ENCODE data around the gene SKAP2.

The SKAP2 gene

DNA sequence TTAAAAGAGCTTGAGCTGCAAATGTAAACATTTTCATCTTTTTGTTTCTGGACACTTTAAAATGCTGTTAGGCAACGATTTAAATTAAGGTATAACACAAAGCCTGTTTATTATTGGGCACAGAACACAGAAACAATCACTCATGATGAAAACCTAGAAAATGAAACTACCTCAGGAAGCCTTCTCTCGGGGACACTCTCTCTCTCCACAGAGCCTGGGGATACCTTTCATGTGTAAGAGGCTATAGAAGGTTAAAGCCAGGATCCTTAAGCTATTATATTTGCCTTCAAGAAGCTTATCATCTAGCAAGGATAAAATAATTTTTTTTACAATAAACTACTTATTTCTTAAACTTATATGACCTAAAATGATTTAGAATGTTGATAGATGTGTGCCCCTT lies 194.1 kb downstream of the SKAP2 start:
- no peaks in the 10 kb centered on the region for H3K4me1 ChIP-seq
- TF ChIP-seq, protein P1, sequence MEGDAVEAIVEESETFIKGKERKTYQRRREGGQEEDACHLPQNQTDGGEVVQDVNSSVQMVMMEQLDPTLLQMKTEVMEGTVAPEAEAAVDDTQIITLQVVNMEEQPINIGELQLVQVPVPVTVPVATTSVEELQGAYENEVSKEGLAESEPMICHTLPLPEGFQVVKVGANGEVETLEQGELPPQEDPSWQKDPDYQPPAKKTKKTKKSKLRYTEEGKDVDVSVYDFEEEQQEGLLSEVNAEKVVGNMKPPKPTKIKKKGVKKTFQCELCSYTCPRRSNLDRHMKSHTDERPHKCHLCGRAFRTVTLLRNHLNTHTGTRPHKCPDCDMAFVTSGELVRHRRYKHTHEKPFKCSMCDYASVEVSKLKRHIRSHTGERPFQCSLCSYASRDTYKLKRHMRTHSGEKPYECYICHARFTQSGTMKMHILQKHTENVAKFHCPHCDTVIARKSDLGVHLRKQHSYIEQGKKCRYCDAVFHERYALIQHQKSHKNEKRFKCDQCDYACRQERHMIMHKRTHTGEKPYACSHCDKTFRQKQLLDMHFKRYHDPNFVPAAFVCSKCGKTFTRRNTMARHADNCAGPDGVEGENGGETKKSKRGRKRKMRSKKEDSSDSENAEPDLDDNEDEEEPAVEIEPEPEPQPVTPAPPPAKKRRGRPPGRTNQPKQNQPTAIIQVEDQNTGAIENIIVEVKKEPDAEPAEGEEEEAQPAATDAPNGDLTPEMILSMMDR (IDR thresholded peaks at IDR 0.05; ENCODE audit: low read depth, low read length) = no peak
- peaks cover 45% of the 10 kb centered on the region for H3K27me3 ChIP-seq
- no peaks in the 10 kb centered on the region for H3K36me3 ChIP-seq
- no peak overlapping the region for H3K4me3 ChIP-seq (ENCODE audit: low read depth, low read length)
- H3K9me3 ChIP-seq = no peaks in the 10 kb centered on the region
- no peak for DNase-seq

DNA sequence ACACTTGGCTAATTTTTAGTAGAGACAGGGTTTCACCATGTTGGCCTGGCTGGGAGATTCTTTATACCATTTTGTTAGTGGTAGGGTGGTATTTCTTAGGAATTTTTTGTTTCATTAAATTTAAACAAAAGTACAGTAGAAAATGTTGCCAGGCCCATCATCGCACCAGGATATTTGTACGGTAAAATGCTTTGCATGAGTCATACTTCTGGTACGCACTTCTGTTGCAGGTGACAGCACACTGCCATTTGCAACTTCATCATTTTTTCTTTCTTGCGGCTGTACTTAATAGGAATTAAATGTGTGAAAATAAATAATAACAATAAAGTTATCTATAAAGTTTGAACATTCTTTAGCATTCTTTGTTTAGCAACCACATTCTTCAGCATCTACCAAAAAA lies 195.6 kb downstream of the SKAP2 start:
- TF ChIP-seq, protein P1 (IDR thresholded peaks at IDR 0.05; ENCODE audit: low read depth, low read length) = no peak
- no peak for DNase-seq
- H3K4me1 ChIP-seq = no peaks in the 10 kb centered on the region
- no peak overlapping the region for H3K4me3 ChIP-seq (ENCODE audit: low read depth, low read length)
- H3K9me3 ChIP-seq = no peaks in the 10 kb centered on the region
- peaks cover 36% of the 10 kb centered on the region for H3K27me3 ChIP-seq
- no peaks in the 10 kb centered on the region for H3K36me3 ChIP-seq

DNA sequence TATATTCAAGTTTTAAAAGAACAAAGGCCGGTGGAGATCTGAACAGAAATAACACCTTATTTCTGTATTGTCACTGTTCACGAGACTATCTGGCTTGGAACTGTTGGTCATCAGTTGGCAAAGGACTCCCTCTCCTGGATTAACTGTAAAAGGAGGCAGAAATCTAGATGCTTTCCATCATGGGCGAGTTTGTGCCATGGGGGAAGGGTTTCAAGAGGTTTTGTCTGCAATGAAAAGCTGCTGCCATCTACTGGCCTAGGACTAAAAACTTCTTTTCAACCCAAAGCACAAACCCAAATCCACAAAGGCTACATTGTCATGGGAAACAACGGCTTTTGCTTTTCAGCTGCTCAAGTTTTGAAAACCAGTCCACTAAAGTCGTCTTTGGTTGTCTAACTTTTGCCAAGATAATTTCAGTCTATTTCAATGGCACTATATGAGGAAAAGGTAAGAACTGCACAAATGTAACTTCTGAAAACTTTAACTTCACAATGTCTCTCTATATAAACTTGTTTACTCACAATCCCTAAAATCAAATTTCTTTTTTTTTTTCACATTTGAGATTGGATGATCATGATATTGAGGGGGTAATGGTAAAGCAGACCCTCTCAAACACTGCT lies 196.8 kb downstream of the SKAP2 start:
- Histone ChIP-seq H3K4me1 (no peaks in the 10 kb centered on the region), H3K36me3 (no peaks in the 10 kb centered on the region), H3K9me3 (no peaks in the 10 kb centered on the region), H3K4me3 (ENCODE audit: low read depth, low read length) (no peak overlapping the region), H3K27me3 (peaks cover 24% of the 10 kb centered on the region)
- TF ChIP-seq, protein P1 (IDR thresholded peaks at IDR 0.05; ENCODE audit: low read depth, low read length) = peak; percentile 96
- peak; percentile 74 for DNase-seq

DNA sequence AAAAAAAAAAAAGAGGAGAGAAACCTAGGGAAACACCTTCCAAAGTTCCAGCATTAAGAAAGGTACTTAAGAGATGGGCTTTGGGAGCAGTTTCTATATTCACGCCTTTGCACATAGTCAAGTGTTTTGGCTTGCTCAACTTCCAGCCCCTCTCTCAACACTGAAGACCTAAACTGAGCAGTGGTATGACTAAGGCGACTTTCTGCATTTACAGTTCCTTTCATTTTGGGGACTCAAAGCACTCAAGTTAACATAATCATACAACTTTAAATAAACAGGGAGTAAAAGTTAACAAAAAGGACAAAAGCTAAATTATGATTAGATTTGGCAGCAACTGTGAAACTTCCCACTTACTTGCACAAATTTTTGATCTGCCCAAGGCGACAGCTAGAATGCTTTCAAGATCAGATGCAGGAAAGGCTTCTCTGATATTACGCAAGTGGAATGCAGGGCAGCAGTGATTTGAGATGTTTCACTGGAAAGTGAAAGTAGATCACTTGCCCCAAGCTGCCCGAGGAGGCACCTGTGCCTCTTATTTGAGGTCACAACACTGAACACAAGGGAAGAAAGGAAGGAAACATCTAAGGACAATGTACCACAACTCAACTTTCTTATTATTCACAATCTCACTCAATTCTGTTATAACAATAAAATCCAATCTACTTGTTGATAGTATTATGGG lies 199.5 kb downstream of the SKAP2 start:
- no peaks in the 10 kb centered on the region for H3K9me3 ChIP-seq
- no peaks in the 10 kb centered on the region for H3K36me3 ChIP-seq
- H3K4me3 ChIP-seq (ENCODE audit: low read depth, low read length) = no peak overlapping the region
- no peak for DNase-seq
- no peaks in the 10 kb centered on the region for H3K4me1 ChIP-seq
- peaks cover 30% of the 10 kb centered on the region for H3K27me3 ChIP-seq
- TF ChIP-seq, protein P1 (IDR thresholded peaks at IDR 0.05; ENCODE audit: low read depth, low read length) = no peak

DNA sequence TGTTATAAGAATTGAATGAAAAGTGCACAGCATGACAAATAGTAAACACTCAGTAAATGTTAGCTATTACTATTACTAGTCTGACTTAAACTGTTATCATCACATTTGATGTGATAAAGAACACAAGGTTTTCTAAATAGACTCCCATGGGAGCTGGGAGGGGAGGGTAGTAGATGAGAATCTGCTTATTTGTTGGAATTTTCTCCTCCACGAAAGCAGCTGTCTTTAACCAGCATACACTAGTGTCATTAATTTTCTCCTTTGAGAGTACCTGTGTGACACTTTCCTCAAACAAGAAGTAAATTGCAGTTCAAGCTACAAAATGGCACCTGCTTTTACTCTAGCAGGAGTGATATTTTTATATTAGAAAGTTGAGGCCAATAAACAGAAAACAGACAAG lies 200.1 kb downstream of the SKAP2 start:
- TF ChIP-seq, protein P1 (IDR thresholded peaks at IDR 0.05; ENCODE audit: low read depth, low read length) = no peak
- peaks cover 35% of the 10 kb centered on the region for H3K27me3 ChIP-seq
- no peaks in the 10 kb centered on the region for H3K4me1 ChIP-seq
- H3K9me3 ChIP-seq = no peaks in the 10 kb centered on the region
- no peak overlapping the region for H3K4me3 ChIP-seq (ENCODE audit: low read depth, low read length)
- no peak for DNase-seq
- H3K36me3 ChIP-seq = no peaks in the 10 kb centered on the region

DNA sequence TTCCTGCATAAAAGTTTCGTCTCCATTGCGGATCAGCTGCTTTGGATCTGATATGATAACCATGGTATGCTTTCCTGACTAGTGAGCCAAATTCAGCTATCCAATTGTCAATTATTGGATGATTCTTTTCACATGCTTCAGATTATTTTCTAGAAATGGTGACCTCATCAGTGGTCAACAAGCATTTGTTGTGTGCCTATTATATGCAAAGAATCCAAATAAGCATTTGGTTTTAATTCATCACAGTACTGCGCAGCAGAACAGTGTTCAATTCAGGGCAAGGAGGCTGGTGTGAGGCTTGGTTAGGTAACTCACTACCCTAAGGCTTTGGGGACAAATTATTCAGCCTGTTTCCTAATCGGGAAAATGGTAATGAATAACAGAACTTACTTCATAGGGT lies 200.5 kb downstream of the SKAP2 start:
- no peak for DNase-seq
- Histone ChIP-seq H3K36me3 (no peaks in the 10 kb centered on the region), H3K4me1 (no peaks in the 10 kb centered on the region), H3K4me3 (ENCODE audit: low read depth, low read length) (no peak overlapping the region), H3K27me3 (peaks cover 39% of the 10 kb centered on the region), H3K9me3 (no peaks in the 10 kb centered on the region)
- TF ChIP-seq, protein P1 (IDR thresholded peaks at IDR 0.05; ENCODE audit: low read depth, low read length) = no peak
